Adipocyte (in vitro differentiated cells): ENCODE measurements around the gene SAMD4A.

ENCODE experiments used
- DNase-seq: peaks from one replicate; pipeline ENCODE4 v3.0.0-alpha.2; 2015; ENCODE audit warnings: low read depth
- H3K27me3 ChIP-seq: replicated peaks from 2 replicates; pipeline ENCODE4 v1.7.0; 2013; ENCODE audit warnings: mild to moderate bottlenecking, low read length, moderate library complexity; ENCODE audit not compliant: control insufficient read depth, insufficient read depth
- H3K36me3 ChIP-seq: 2 replicates; pipeline ENCODE4 v1.7.0; 2013; ENCODE audit warnings: low read length, mild to moderate bottlenecking, moderate library complexity; ENCODE audit not compliant: control insufficient read depth, insufficient read depth, severe bottlenecking
- H3K4me1 ChIP-seq: 2 replicates; pipeline ENCODE4 v1.7.0; 2013; ENCODE audit warnings: mild to moderate bottlenecking, low read length, moderate library complexity; ENCODE audit not compliant: control insufficient read depth, insufficient read depth
- H3K4me3 ChIP-seq: 2 replicates; pipeline ENCODE4 v1.7.0; 2013; ENCODE audit warnings: mild to moderate bottlenecking, low read length, moderate library complexity
- H3K9ac ChIP-seq: 2 replicates; pipeline ENCODE4 v1.7.0; 2013; ENCODE audit warnings: mild to moderate bottlenecking, low read length, moderate library complexity
- H3K9me3 ChIP-seq: 2 replicates; pipeline ENCODE4 v1.7.0; 2013; ENCODE audit warnings: mild to moderate bottlenecking, low read length, moderate library complexity; ENCODE audit not compliant: control insufficient read depth

The SAMD4A gene, protein sequence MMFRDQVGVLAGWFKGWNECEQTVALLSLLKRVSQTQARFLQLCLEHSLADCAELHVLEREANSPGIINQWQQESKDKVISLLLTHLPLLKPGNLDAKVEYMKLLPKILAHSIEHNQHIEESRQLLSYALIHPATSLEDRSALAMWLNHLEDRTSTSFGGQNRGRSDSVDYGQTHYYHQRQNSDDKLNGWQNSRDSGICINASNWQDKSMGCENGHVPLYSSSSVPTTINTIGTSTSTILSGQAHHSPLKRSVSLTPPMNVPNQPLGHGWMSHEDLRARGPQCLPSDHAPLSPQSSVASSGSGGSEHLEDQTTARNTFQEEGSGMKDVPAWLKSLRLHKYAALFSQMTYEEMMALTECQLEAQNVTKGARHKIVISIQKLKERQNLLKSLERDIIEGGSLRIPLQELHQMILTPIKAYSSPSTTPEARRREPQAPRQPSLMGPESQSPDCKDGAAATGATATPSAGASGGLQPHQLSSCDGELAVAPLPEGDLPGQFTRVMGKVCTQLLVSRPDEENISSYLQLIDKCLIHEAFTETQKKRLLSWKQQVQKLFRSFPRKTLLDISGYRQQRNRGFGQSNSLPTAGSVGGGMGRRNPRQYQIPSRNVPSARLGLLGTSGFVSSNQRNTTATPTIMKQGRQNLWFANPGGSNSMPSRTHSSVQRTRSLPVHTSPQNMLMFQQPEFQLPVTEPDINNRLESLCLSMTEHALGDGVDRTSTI

DNA sequence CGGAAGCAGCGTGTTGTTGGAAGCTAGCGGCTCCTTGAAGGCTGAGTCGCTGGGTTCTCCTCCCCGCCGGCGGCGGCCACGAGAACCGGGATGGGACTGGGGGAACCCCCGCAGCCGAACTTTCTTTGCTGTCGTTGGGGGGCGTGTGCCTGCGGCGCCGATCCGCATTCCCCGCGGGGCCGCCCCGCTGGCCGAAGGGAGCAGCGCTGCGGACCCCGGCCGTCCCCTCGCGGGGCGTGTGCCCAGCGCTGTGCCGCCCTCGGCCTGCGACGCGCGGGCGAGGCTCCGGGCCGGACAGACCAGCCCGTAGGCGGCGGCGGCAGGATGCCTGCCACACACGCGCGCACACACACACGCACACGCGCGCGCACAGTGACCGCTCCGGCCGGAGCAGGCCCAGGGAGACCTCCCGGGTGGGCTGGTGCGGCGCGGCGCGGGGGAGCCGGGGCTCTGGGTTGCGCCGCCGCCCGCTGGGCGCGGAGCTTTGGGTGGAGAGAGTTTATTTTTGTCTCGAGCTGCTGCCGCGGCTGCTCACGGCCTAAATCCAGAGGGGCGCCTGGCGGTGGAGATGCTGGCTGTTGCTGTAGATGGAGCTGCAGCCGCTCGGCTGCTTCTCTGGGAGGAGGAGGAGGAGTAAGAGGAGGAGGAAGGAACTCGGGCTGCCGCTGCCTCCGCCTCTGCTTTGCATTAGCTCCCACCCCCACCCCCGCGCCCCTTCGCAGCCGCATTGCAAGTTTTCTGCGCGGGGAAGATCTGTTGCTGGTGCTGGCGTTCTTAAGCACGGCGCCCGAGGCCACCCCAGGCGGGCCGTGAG, at the start of gene SAMD4A:
Gene SAMD4A (plus strand): TSS at position 719 of the 814 bp plus-strand sequence. CDS start 789 bp downstream, outside the sequence.
- H3K27me3 ChIP-seq = no peaks in the 10 kb centered on the region

DNA sequence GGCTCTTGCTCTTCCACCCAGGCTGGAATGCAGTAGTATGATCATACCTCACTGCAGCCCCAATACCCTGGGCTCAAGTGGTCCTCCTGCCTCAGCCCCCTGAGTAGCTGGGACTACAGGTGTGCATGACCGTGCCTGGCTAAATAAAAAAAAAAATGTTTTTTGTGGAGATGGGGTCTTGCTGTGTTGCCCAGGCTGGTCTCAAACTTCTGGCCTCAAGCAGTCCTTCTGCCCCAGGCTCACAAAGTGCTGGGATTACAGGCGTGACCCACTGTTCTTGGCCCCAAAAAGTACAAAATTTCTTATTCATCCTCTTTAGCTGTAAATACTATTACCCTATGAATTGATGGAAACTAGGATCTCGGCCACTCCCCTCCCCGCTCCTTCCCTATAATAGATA, 42.5 kb upstream of the SAMD4A start:
- H3K4me1 ChIP-seq = no peaks in the 10 kb centered on the region
- H3K27me3 ChIP-seq = no peaks in the 10 kb centered on the region
- no peak overlapping the region for H3K9ac ChIP-seq
- DNase-seq = no peak
- H3K36me3 ChIP-seq = peaks cover 11% of the 10 kb centered on the region
- H3K4me3 ChIP-seq = no peak overlapping the region
- H3K9me3 ChIP-seq = no peaks in the 10 kb centered on the region

More for the DNA sequence above, at the start of gene SAMD4A:
- Histone ChIP-seq H3K4me3 (peak within 1 kb of the TSS; percentile 90), H3K9ac (peak within 1 kb of the TSS; percentile 90), H3K4me1 (peaks cover 44% of the 10 kb centered on the region), H3K36me3 (no peaks in the 10 kb centered on the region), H3K9me3 (no peaks in the 10 kb centered on the region)
- peak; percentile 88 for DNase-seq

DNA sequence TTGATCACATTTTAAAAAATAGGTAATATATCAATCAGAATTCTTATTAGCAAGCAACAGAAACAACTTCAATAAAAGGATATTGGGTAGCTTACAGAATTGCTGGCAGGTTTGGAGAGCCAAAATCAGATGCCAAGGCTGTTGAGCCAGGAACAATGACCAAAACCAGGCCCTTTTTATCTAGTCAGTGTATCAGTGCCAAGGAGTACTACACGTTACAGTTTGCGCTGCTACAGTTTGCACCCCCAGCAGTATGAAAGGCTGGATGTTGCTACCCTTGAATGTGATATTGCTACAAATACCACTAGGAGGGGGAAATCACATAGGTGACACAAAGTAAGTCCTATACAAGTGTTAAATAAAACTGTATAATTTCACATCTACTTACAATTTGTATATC, 38.0 kb upstream of the SAMD4A start:
- Histone ChIP-seq H3K9ac (no peak overlapping the region), H3K9me3 (no peaks in the 10 kb centered on the region), H3K4me3 (no peak overlapping the region), H3K27me3 (no peaks in the 10 kb centered on the region), H3K36me3 (peaks cover 12% of the 10 kb centered on the region), H3K4me1 (no peaks in the 10 kb centered on the region)
- no peak for DNase-seq

DNA sequence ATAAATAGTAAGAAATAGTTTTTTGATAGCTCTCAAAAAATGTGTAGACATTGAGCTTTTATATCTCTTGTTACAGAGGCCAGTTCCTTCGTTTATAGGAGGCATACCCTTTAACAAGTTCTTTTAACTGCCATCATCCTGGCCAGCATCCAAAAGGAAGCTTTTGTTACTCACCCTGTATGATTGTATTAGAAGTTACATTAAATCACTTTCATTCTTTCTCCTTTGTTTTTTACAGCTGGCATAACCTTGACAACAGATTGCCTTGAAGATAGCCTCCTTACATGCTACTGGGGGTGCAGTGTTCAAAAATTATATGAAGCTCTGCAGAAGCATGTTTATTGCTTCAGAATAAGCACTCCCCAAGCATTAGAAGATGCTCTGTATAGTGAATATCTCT, 37.1 kb upstream of the SAMD4A start:
- no peaks in the 10 kb centered on the region for H3K4me1 ChIP-seq
- H3K9me3 ChIP-seq = no peaks in the 10 kb centered on the region
- peak; percentile 24 for DNase-seq
- H3K27me3 ChIP-seq = no peaks in the 10 kb centered on the region
- H3K4me3 ChIP-seq = no peak overlapping the region
- H3K36me3 ChIP-seq = peaks cover 11% of the 10 kb centered on the region
- no peak overlapping the region for H3K9ac ChIP-seq

DNA sequence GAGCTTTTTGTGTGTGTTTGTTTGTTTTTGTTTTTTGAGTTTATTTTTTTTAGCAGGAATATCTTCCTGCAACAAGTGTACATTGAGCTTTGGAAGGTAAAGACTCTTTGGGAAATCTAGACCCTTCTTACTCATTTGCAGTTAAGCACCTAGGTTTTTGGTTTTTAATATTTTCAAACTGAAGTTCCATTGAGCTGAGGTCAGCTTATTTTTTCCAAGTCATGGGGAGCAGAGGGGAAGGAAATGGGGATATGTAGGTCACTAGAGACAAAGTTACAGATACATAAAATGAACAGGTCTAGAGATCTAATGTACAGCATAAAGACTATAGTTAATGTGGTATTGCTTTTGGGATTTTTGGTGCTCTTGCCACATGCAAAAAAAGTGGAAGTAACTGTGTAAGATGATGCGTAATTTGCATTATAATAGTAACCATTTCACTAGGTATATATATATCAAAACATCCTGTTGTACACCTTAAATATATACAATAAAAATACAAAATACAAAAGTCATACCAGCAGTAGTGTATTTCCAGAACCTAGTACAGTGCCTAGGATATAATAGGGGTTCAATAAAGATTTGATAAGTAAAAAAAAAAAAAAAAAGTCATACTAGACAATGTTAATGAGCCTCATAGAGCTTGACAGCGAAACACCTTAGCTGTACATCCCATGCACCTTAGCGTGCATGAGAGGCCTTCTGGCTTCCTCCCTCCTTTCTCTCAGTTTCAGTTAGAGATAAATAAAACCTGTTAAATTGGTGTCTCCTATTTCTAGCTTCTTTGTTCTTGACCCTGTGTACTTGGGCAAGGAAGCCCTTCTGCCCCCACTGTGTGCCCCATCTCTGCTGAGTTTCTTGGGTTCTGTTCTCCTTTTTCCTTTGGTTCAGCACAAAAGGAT, 34.6 kb upstream of the SAMD4A start:
- Histone ChIP-seq H3K4me3 (no peak overlapping the region), H3K9ac (no peak overlapping the region), H3K36me3 (peaks cover 11% of the 10 kb centered on the region), H3K27me3 (no peaks in the 10 kb centered on the region), H3K9me3 (no peaks in the 10 kb centered on the region), H3K4me1 (peaks cover 7% of the 10 kb centered on the region)
- DNase-seq = no peak

DNA sequence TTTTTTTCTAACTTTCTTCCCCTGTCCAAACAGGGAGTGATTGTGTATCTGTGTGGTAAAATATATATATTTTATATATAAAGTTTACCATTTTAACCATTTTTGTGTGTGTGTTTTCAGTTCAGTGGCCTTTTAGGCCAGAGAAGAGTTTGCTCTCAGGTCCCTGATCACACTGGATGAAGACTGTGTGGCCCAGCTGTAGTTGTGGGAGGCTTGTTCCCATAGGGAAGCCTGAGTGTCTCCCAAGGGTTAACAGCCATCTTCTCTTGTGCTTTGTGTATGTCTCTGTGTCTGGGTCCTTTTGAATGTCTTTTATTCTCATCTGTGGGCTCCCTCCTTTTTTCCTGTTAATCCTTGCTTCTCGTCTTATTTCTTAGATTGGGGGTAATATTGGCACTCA, 33.8 kb upstream of the SAMD4A start:
- no peaks in the 10 kb centered on the region for H3K9me3 ChIP-seq
- no peak overlapping the region for H3K4me3 ChIP-seq
- no peaks in the 10 kb centered on the region for H3K27me3 ChIP-seq
- H3K4me1 ChIP-seq = peaks cover 7% of the 10 kb centered on the region
- DNase-seq = no peak
- H3K9ac ChIP-seq = no peak overlapping the region
- H3K36me3 ChIP-seq = peaks cover 8% of the 10 kb centered on the region

DNA sequence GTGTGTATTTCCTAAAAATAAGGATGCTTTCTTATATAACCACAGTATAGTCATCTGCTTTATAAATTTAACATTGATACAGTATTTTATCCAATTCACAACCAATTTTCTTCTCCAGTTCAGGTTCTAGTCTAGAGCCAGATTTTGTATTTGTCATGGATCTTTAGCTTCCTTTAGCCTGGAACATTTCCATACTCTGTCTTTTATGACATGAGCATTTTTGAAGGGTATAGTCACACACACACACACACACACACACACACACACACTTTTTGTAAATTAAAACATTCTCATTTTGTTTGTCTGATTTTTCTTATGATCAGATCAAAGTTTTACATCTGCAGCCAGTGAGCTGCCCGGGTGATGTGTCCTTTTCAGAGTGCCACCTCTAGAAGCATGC, 31.8 kb upstream of the SAMD4A start:
- Histone ChIP-seq H3K9me3 (no peaks in the 10 kb centered on the region), H3K9ac (no peak overlapping the region), H3K4me1 (peaks cover 7% of the 10 kb centered on the region), H3K4me3 (no peak overlapping the region), H3K27me3 (no peaks in the 10 kb centered on the region), H3K36me3 (peaks cover 13% of the 10 kb centered on the region)
- DNase-seq = no peak

DNA sequence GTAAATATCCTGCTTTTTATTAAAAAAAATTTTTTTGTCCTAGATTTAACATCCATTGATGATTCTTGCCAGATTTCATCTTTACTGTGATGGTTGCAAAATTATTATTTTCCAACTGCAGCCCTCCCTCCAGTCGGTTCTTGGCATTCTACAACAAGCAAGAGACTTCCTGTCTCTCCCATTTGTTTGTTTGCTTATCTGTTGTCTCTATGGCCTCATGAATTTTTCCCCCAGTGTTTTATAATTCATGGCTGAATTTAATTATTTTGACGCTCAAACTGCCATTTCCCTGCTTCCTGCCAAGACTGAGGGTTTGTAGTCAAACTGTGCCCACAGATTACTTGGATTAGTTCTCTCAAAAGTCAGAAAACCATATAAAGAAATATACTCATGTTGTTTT, 31.3 kb upstream of the SAMD4A start:
- Histone ChIP-seq H3K9me3 (no peaks in the 10 kb centered on the region), H3K27me3 (no peaks in the 10 kb centered on the region), H3K4me3 (no peak overlapping the region), H3K9ac (no peak overlapping the region), H3K4me1 (peaks cover 7% of the 10 kb centered on the region), H3K36me3 (peaks cover 12% of the 10 kb centered on the region)
- DNase-seq = no peak

DNA sequence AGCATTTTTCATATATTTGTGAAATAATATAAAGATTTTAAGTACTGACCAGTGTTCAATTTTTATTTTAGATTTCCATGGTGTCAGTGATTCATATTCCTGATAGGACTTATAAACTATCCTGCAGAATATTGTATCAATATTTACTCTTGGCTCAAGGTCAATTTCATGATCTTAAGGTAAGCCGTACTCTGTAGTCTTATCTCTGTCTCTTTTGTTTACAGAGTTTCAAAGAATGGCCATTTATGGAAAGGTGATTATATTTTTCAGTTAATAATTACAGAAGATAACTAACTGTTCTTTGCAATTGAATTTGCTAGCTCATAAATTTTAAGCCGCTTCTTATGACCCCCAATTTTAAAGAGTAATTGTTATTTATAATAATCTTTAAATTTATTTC, 29.3 kb upstream of the SAMD4A start:
- Histone ChIP-seq H3K4me1 (peaks cover 7% of the 10 kb centered on the region), H3K9ac (no peak overlapping the region), H3K36me3 (peaks cover 7% of the 10 kb centered on the region), H3K4me3 (no peak overlapping the region), H3K27me3 (no peaks in the 10 kb centered on the region), H3K9me3 (no peaks in the 10 kb centered on the region)
- DNase-seq = no peak

DNA sequence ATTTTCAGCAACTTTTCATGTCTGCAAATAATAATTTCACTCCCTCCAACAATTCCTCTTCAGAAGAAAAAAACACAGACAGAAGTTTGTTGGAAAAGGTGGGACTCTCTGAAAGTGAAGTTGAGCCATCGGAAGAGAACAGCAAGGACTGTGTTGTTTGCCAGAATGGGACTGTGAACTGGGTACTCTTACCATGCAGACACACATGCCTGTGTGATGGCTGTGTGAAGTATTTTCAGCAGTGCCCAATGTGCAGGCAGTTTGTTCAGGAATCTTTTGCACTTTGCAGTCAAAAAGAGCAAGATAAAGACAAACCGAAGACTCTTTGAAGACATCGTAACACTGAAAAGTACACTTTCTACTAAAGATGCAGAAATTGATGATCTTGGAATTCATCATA, 28.9 kb upstream of the SAMD4A start:
- H3K27me3 ChIP-seq = no peaks in the 10 kb centered on the region
- H3K9me3 ChIP-seq = no peaks in the 10 kb centered on the region
- no peak overlapping the region for H3K9ac ChIP-seq
- peaks cover 7% of the 10 kb centered on the region for H3K36me3 ChIP-seq
- peaks cover 7% of the 10 kb centered on the region for H3K4me1 ChIP-seq
- H3K4me3 ChIP-seq = no peak overlapping the region
- no peak for DNase-seq
